Mesothelial cell of epicardium (in vitro differentiated cells): ENCODE data around the gene EIF2S3B. TPM values are rescaled to one million over a fixed set of nuclear protein-coding genes. Genes with fewer than 3 reads are reported as not detected.

Experiments
- DNase-seq, 2 experiments: peaks; one replicate each; pipeline ENCODE4 v3.0.0; 2021; ENCODE audit warnings: low spot score in 2 of 2; ENCODE audit not compliant: unreplicated experiment in 2 of 2
- H3K27ac Mint-ChIP-seq: 2 replicates; pipeline ENCODE4 v1.8.0; 2021; ENCODE audit warnings: mixed read lengths
- H3K27me3 Mint-ChIP-seq: 2 replicates; pipeline ENCODE4 v1.8.0; 2021; ENCODE audit warnings: low read depth, mixed read lengths
- H3K36me3 Mint-ChIP-seq: 2 replicates; pipeline ENCODE4 v1.8.0; 2021; ENCODE audit warnings: mixed read lengths
- H3K4me1 Mint-ChIP-seq: 2 replicates; pipeline ENCODE4 v1.8.0; 2021; ENCODE audit warnings: mixed read lengths
- H3K4me3 Mint-ChIP-seq: 2 replicates; pipeline ENCODE4 v1.8.0; 2021; ENCODE audit warnings: mild to moderate bottlenecking, moderate library complexity, mixed read lengths
- H3K9me3 Mint-ChIP-seq: 2 replicates; pipeline ENCODE4 v1.8.0; 2021; ENCODE audit warnings: mixed read lengths
- CTCF ChIP-seq: fragments of 200-600 bp; sonication (generic); IDR thresholded peaks from one replicate; pipeline ENCODE4 v1.5.0; 2021; ENCODE audit warnings: antibody characterized with exemption; ENCODE audit not compliant: unreplicated experiment
- total RNA-seq: library from RNA; stranded (reverse); gene quantifications from 3 replicates; pipeline ENCODE4 v1.2.1, GENCODE V29; 2021

EIF2S3B gene
- total RNA-seq, 1 donor from 2014 or later, result 2.3 TPM

GRCh38 chr12:10540776-10541205 is 35.1 kb downstream of the EIF2S3B start:
- H3K27ac Mint-ChIP-seq, result no peak overlapping the region

GRCh38 chr12:10543499-10543898 is 37.8 kb downstream of the EIF2S3B start:
- H3K4me3 Mint-ChIP-seq, result no peak overlapping the region
- H3K27me3 Mint-ChIP-seq, result no peaks in the 10 kb centered on the region
- DNase-seq, result no peak
- no peak overlapping the region for H3K27ac Mint-ChIP-seq
- no peak for TF ChIP-seq CTCF
- peaks cover 11% of the 10 kb centered on the region for H3K9me3 Mint-ChIP-seq
- no peaks in the 10 kb centered on the region for H3K36me3 Mint-ChIP-seq
- no peaks in the 10 kb centered on the region for H3K4me1 Mint-ChIP-seq

More at GRCh38 chr12:10540776-10541205, 35.1 kb downstream of the EIF2S3B start:
- Mint-ChIP-seq H3K27me3 (no peaks in the 10 kb centered on the region), H3K36me3 (no peaks in the 10 kb centered on the region), H3K4me1 (no peaks in the 10 kb centered on the region), H3K4me3 (no peak overlapping the region), H3K9me3 (peaks cover 11% of the 10 kb centered on the region)
- TF ChIP-seq CTCF, result no peak
- DNase-seq, result no peak

GRCh38 chr12:10551375-10551774 is 45.7 kb downstream of the EIF2S3B start:
- DNase-seq, result no peak
- H3K4me1 Mint-ChIP-seq, result no peaks in the 10 kb centered on the region
- peaks cover 17% of the 10 kb centered on the region for H3K9me3 Mint-ChIP-seq
- H3K4me3 Mint-ChIP-seq, result no peak overlapping the region
- no peaks in the 10 kb centered on the region for H3K36me3 Mint-ChIP-seq
- TF ChIP-seq CTCF, result no peak
- H3K27me3 Mint-ChIP-seq, result no peaks in the 10 kb centered on the region
- no peak overlapping the region for H3K27ac Mint-ChIP-seq

- Mint-ChIP-seq H3K9me3 (peaks cover 17% of the 10 kb centered on the region), H3K36me3 (no peaks in the 10 kb centered on the region), H3K27ac (no peak overlapping the region), H3K4me3 (no peak overlapping the region), H3K4me1 (no peaks in the 10 kb centered on the region), H3K27me3 (no peaks in the 10 kb centered on the region)
- DNase-seq, result no peak
- no peak for TF ChIP-seq CTCF
Observed at GRCh38 chr12:10553148-10553547, 47.5 kb downstream of the EIF2S3B start.

- no peak for DNase-seq
- Mint-ChIP-seq H3K9me3 (peaks cover 17% of the 10 kb centered on the region), H3K27ac (no peak overlapping the region), H3K4me3 (no peak overlapping the region), H3K36me3 (no peaks in the 10 kb centered on the region), H3K27me3 (no peaks in the 10 kb centered on the region), H3K4me1 (no peaks in the 10 kb centered on the region)
- TF ChIP-seq CTCF, result no peak
Observed at GRCh38 chr12:10554228-10554755, 48.6 kb downstream of the EIF2S3B start.
